WTC11 (cell line): ENCODE results near the gene PKHD1.

Experiments
- ATF3 ChIP-seq: sonication (generic); formaldehyde crosslinking; conservative IDR thresholded peaks from 2 replicates; pipeline ENCODE4 v1.8.1; 2022; ENCODE audit warnings: mild to moderate bottlenecking, missing genetic modification reagents
- CTCF ChIP-seq: fragments of 200-600 bp; IDR thresholded peaks from 2 replicates; pipeline ENCODE4 v1.8.0; 2022; ENCODE audit warnings: antibody characterized with exemption
- E2F1 ChIP-seq: sonication (generic); formaldehyde crosslinking; IDR thresholded peaks from 2 replicates; pipeline ENCODE4 v1.8.0; 2022; ENCODE audit warnings: mild to moderate bottlenecking, missing genetic modification reagents
- JUN ChIP-seq: sonication (generic); formaldehyde crosslinking; IDR thresholded peaks from 2 replicates; pipeline ENCODE4 v1.8.0; 2023; ENCODE audit warnings: mild to moderate bottlenecking, missing genetic modification reagents
- MAX ChIP-seq: sonication (generic); formaldehyde crosslinking; IDR thresholded peaks from 2 replicates; pipeline ENCODE4 v1.8.0; 2022; ENCODE audit warnings: mild to moderate bottlenecking, missing genetic modification reagents
- NFE2L1 ChIP-seq: sonication (generic); formaldehyde crosslinking; IDR thresholded peaks from 2 replicates; pipeline ENCODE4 v1.8.1; 2023; ENCODE audit warnings: missing genetic modification reagents
- NR2C2 ChIP-seq: sonication (generic); formaldehyde crosslinking; IDR thresholded peaks from 2 replicates; pipeline ENCODE4 v1.8.0; 2022; ENCODE audit warnings: mild to moderate bottlenecking, missing genetic modification reagents
- NR3C1 ChIP-seq: sonication (generic); formaldehyde crosslinking; conservative IDR thresholded peaks from 2 replicates; pipeline ENCODE4 v1.8.1; 2023; ENCODE audit warnings: low read depth, mild to moderate bottlenecking, missing genetic modification reagents
- SP1 ChIP-seq: sonication (generic); formaldehyde crosslinking; conservative IDR thresholded peaks from 2 replicates; pipeline ENCODE4 v1.8.1; 2022; ENCODE audit warnings: missing genetic modification reagents
- TP53 ChIP-seq: sonication (generic); formaldehyde crosslinking; IDR thresholded peaks from 2 replicates; pipeline ENCODE4 v1.8.1; 2023; ENCODE audit warnings: mild to moderate bottlenecking, missing genetic modification reagents
- USF2 ChIP-seq: sonication (generic); formaldehyde crosslinking; IDR thresholded peaks from 2 replicates; pipeline ENCODE4 v1.8.1; 2023; ENCODE audit warnings: mild to moderate bottlenecking, missing genetic modification reagents, moderate library complexity
- ZMAT4 ChIP-seq: fragments of 250-450 bp; sonication (Bioruptor Pico); IDR thresholded peaks from 2 replicates; pipeline ENCODE4 v1.9.0; 2021; ENCODE audit warnings: mild to moderate bottlenecking
- ZNF263 ChIP-seq: sonication (generic); formaldehyde crosslinking; IDR thresholded peaks from 2 replicates; pipeline ENCODE4 v1.8.1; 2022; ENCODE audit warnings: low read depth, mild to moderate bottlenecking, moderate library complexity, missing genetic modification reagents
- ZSCAN18 ChIP-seq: fragments of 250-450 bp; sonication (Bioruptor Pico); IDR thresholded peaks from 2 replicates; pipeline ENCODE4 v2.1.2; 2022; ENCODE audit warnings: mild to moderate bottlenecking, moderate library complexity

- TF ChIP-seq NR3C1 (no peak), NFE2L1 (CRISPR knock-in tag) (no peak), CTCF (no peak), ZNF263 (CRISPR knock-in tag) (no peak), E2F1 (CRISPR knock-in tag) (no peak), MAX (CRISPR knock-in tag) (no peak), TP53 (no peak), USF2 (CRISPR knock-in tag) (no peak), JUN (CRISPR knock-in tag) (no peak), ZSCAN18 (CRISPR knock-in tag) (no peak), SP1 (no peak), ATF3 (no peak), NR2C2 (CRISPR knock-in tag) (no peak), ZMAT4 (no peak)
Measured at GRCh38 chr6:51684038-51684437, 403.4 kb downstream of the PKHD1 start.
